Right atrium auricular region (tissue), 2 donors: ENCODE measurements around the gene ZNF236. TPM values are rescaled to one million over a fixed set of nuclear protein-coding genes. Genes with fewer than 3 reads are reported as not detected.

ENCODE experiments used
- DNase-seq: peaks from one replicate; pipeline ENCODE4 v3.0.0-alpha.2; 2019; ENCODE audit warnings: low spot score
- H3K27ac ChIP-seq, 2 donors: fragments of 200-600 bp; sonication (generic); 1 replicate in 1 of 2; 2 replicates in 1 of 2; pipeline ENCODE4 v1.5.1; 2016 to 2019
- H3K27me3 ChIP-seq, 2 donors: fragments of 200-600 bp; sonication (generic); one replicate each; pipeline versions ENCODE4 v1.5.1 to v1.6.0; 2017 to 2019
- H3K36me3 ChIP-seq: fragments of 200-600 bp; sonication (generic); one replicate; pipeline ENCODE4 v1.5.1; 2016
- H3K4me1 ChIP-seq, 2 donors: fragments of 200-600 bp; sonication (generic); one replicate each; pipeline versions ENCODE4 v1.5.1 to v1.6.0; 2017 to 2019
- H3K4me3 ChIP-seq, 2 donors: fragments of 200-600 bp; sonication (generic); 1 replicate in 1 of 2; 2 replicates in 1 of 2; pipeline ENCODE4 v1.5.1; 2017 to 2019; ENCODE audit warnings: mild to moderate bottlenecking in 1 of 2, moderate library complexity in 1 of 2
- H3K9me3 ChIP-seq, 2 donors: fragments of 200-600 bp; sonication (generic); one replicate each; pipeline ENCODE4 v1.5.1; 2019
- CTCF ChIP-seq, 2 donors: fragments of 200-600 bp; sonication (generic); IDR thresholded peaks; one replicate each; pipeline ENCODE4 v1.5.1; 2019; ENCODE audit warnings: antibody characterized with exemption in 2 of 2
- total RNA-seq, 2 donors: library from RNA; depleted of rRNA; stranded (reverse); fragments of >200 nt; gene quantifications; one replicate each; pipeline ENCODE4 v1.1.0, GENCODE V29; 2016

Gene ZNF236
- total RNA-seq, 2 donors from 2014 or later = 11.0 to 12.7 TPM

- Histone ChIP-seq H3K9me3 (no peaks in the 10 kb centered on the region), H3K4me1 (no peaks in the 10 kb centered on the region), H3K27ac (no peak overlapping the region), H3K27me3 (no peaks in the 10 kb centered on the region), H3K36me3 (peaks cover 46% of the 10 kb centered on the region), H3K4me3 (no peak overlapping the region)
- no peak for TF ChIP-seq CTCF (IDR thresholded peaks at IDR 0.05)
- no peak for DNase-seq
These were observed 70.5 kb downstream of the ZNF236 start for GRCh38 chr18:76892832-76893231.

- no peaks in the 10 kb centered on the region for H3K9me3 ChIP-seq
- DNase-seq = no peak
- TF ChIP-seq CTCF (IDR thresholded peaks at IDR 0.05) = no peak
- H3K4me3 ChIP-seq = no peak overlapping the region
- no peaks in the 10 kb centered on the region for H3K27me3 ChIP-seq
- H3K36me3 ChIP-seq = peaks cover 51% of the 10 kb centered on the region
- H3K4me1 ChIP-seq = no peaks in the 10 kb centered on the region
- H3K27ac ChIP-seq = no peak overlapping the region
These were observed 72.4 kb downstream of the ZNF236 start for GRCh38 chr18:76894566-76895346.

GRCh38 chr18:76895498-76895897 lies 73.1 kb downstream of the ZNF236 start:
- no peaks in the 10 kb centered on the region for H3K9me3 ChIP-seq
- H3K27me3 ChIP-seq = no peaks in the 10 kb centered on the region
- DNase-seq = no peak
- no peak for TF ChIP-seq CTCF (IDR thresholded peaks at IDR 0.05)
- peaks cover 52% of the 10 kb centered on the region for H3K36me3 ChIP-seq
- H3K4me3 ChIP-seq = no peak overlapping the region
- H3K27ac ChIP-seq = no peak overlapping the region
- H3K4me1 ChIP-seq = no peaks in the 10 kb centered on the region

- TF ChIP-seq CTCF (IDR thresholded peaks at IDR 0.05) = no peak
- Histone ChIP-seq H3K36me3 (peaks cover 52% of the 10 kb centered on the region), H3K4me1 (no peaks in the 10 kb centered on the region), H3K4me3 (no peak overlapping the region), H3K27ac (no peak overlapping the region), H3K9me3 (no peaks in the 10 kb centered on the region), H3K27me3 (no peaks in the 10 kb centered on the region)
- DNase-seq = no peak
These were observed 74.3 kb downstream of the ZNF236 start for GRCh38 chr18:76896677-76897076.

- Histone ChIP-seq H3K27ac (no peak overlapping the region), H3K4me1 (no peaks in the 10 kb centered on the region), H3K36me3 (peaks cover 52% of the 10 kb centered on the region), H3K9me3 (no peaks in the 10 kb centered on the region), H3K27me3 (no peaks in the 10 kb centered on the region), H3K4me3 (no peak overlapping the region)
- TF ChIP-seq CTCF (IDR thresholded peaks at IDR 0.05) = no peak
- no peak for DNase-seq
These were observed 74.9 kb downstream of the ZNF236 start for GRCh38 chr18:76897257-76897656.

- no peak for DNase-seq
- TF ChIP-seq CTCF (IDR thresholded peaks at IDR 0.05) = no peak
- Histone ChIP-seq H3K4me3 (no peak overlapping the region), H3K4me1 (no peaks in the 10 kb centered on the region), H3K9me3 (no peaks in the 10 kb centered on the region), H3K27me3 (no peaks in the 10 kb centered on the region), H3K36me3 (peaks cover 33% of the 10 kb centered on the region), H3K27ac (no peak overlapping the region)
These were observed 81.0 kb downstream of the ZNF236 start for GRCh38 chr18:76903386-76903785.
